DMS 273 treated with DMSO at 0.1 percent for 48 hours (cell line): ENCODE results near the gene JMJD6.
"Not testable (repeated sequence)": the region's sequence is repeated elsewhere in the genome, so short reads cannot be mapped to it uniquely, and the experiment has no call there.

ENCODE experiments used
- DNase-seq: peaks from one replicate; lab custom pipeline; 2025; lab: John Stamatoyannopoulos, UW

JMJD6 gene

DNA sequence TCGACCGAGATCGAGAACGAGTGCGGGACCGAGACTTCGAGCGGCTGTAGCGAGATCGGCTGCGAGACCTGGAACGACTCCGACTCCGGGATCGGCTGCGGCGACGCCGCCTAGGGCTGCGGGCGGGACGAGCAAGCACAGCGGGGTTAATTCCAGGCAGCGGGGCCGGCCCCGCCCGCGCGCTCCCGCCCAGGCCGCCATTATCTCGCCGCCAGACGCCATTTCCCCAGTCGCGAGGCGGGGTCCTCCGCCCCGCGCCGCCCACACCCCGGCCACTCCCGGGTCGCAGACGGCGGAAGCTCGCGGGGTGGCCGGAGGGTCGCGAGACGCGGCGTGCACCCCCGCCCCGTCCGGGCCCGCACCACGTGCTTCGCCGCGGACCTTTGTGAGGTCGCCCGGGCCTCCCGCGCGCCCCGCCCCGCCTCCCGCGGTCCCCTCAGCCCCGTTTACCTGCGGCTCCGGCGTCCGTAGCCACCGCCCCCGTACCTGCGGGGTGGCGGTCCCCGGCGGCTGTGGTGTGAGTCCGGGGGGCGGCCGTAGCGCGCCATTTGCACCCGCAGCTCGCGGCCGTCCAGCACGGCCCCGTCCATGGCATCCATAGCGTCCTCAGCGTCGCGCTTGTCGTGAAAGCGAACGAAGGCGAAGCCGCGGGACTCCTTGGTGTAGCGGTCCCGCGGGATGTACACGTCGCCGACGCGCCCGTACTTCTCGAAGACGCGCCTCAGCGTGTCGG, 10.1 kb upstream of the JMJD6 start:
- DNase-seq = no peak

DNA sequence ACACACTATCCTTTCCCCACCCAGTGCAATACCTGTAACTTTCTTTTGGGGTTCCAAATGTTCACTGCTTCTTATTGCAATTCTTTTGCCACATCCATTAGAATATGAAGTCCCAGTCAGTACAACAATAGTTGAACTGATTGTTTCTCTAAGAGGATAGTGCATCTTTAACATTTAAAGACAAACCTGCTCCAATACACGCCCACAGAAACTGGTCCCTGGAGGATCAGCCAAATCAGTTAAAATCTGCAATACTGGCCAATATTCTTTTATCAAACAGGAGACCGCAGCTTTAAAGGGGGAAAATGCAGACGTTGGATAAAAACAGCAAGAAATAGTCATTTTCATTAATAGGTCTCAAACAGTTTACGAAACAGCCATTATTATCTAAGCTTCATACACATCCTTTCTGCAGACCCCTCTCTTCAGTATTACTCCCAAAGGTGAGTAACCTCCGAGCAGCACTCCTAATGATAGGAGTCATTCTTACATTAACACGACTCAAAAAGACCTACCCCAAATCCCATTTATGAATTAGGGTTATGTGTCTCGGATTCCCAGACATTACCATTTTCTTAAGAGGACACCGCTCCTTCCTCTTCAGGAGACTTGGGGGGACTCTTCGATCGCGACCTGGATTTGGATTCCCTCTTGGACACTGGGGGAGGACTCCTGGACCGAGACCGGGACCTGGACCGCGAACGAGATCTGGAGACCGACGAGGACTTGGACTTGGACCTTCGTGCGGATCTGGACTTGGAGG, 9.4 kb upstream of the JMJD6 start:
- DNase-seq = no peak

DNA sequence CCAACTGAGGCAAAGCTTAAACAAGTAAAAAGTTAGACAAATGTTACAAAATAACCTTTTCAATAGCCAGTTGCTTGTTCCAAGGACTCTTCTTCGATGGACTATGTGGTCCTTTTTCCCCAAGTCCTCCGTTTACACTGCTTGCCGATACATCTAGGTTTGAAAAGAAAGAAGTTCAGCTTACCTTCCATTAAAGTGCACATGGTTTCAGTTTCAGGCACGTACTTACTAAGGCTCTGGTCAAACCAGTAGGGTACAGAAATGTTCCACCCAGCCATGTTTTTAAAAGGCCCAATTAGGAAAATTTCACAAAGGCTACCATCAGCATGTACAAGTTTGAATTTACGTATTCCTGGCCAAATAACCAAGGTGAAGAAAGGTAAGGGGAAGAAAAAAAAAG, 8.6 kb upstream of the JMJD6 start:
- DNase-seq = no peak

DNA sequence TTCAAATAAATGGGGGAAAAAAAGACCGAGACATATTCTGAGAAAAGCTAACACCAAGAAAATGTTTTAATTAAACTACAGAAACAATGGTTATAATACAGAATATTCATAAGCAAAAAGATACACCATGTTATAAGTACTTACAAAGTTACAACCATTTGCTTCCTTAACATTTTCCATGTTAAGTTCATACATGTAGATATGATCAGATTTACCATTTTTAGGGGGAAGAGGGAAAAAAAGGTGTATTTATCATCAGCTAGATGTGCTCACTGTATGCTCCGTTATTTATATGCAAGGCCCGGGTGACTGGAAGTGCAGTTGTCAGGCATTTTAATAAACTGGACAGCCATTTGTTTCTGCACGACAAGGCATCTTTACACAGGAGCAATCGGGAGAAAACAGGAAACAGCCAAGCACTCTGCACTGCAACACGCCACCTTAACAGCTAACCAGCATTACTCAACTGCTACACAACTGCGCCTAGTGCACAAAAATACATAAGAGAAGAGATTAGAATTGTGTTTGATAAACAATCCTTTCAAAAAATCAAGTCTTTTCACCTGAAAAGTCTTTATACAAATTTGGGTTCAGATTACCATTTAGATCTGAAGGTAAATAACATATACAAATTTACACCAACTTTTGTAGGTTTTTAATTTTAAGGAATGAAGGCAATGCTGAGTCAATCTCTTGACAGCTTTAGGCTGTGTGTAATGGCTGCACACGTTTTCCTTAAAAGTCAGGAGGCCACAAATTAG, 7.9 kb upstream of the JMJD6 start:
- DNase-seq = no peak

DNA sequence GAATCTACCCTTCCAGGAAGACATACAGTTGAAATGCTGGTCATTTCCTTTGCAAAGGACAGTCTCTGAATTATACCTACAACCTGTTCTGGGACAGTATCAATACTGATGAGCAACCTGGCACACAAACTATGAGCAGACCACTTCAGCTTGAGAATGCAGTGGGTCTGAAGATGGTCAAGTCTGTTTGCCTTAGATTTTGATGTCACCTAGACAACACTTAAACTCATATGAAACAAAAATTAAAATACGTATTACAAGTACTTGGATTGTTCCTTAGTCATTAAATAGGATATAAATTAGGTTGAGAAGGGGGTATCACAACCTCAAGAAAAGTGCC, 7.2 kb upstream of the JMJD6 start:
- DNase-seq = no peak

DNA sequence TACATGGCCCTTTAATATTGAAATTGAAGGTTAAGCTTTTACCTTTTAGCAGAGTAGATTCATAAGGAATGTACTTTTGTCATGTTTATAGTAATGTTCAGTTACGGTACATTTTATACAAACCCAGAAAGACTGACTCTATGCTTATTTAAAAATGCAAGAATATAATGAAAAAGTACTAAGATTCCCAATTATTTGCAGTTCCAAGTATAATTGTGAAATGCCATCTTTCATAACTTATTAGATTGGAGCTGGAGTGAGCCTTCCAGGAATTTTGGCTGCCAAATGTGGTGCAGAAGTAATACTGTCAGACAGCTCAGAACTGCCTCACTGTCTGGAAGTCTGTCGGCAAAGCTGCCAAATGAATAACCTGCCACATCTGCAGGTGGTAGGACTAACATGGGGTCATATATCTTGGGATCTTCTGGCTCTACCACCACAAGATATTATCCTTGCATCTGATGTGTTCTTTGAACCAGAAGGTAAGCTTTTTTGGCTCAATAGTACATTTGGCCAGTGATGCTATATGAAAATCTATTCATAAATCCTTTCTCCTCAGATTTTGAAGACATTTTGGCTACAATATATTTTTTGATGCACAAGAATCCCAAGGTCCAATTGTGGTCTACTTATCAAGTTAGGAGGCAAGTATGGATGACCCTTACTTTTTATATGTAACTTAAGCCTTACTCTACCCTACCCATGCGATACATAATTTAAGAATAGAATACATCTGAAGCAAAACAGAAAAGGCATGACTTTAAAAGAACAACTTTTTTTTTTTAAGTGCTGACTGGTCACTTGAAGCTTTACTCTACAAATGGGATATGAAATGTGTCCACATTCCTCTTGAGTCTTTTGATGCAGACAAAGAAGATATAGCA, 6.6 kb upstream of the JMJD6 start:
- peak; percentile 30 for DNase-seq

DNA sequence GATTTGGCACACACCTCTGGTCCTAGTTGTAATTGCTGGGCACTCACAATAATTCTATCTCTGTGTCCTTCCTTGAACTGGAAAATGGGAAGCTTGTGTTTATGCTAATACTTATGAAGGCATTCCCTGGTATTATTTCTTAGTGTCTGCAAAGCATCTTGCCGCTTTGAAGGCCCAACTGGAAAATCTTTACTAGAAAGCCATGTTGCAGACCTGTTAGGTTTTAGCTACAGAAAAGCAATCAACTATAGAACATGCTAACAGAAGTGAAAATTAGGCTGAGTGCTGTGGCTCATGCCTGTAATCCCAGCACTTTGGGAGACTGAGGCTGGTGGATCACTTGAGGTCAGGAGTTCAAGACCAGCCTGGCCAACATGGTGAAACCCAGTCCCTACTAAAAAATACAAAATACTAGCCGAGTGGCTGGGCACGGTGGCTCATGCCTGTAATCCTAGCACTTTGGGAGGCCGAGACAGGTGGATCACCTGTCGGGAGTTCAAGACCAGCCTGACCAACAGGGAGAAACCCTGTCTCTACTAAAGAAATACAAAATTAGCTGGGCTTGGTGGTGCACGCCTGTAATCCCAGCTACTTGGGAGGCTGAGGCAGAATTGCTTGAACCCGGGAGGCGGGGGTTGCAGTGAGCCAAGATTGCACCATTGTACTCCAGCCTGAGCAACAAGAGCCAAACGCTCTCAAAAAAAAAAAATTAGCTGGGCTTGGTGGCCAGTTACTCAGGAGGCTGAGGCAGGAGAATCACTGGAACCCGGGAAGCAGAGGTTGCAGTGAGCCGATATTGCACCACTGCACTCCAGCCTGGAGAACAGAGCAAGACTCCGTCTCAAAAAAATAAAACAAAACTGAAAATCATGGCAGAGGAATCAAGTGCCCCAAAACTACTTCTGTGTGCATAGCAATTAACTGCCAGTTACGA, 5.7 kb upstream of the JMJD6 start:
- DNase-seq = not testable (repeated sequence)

DNA sequence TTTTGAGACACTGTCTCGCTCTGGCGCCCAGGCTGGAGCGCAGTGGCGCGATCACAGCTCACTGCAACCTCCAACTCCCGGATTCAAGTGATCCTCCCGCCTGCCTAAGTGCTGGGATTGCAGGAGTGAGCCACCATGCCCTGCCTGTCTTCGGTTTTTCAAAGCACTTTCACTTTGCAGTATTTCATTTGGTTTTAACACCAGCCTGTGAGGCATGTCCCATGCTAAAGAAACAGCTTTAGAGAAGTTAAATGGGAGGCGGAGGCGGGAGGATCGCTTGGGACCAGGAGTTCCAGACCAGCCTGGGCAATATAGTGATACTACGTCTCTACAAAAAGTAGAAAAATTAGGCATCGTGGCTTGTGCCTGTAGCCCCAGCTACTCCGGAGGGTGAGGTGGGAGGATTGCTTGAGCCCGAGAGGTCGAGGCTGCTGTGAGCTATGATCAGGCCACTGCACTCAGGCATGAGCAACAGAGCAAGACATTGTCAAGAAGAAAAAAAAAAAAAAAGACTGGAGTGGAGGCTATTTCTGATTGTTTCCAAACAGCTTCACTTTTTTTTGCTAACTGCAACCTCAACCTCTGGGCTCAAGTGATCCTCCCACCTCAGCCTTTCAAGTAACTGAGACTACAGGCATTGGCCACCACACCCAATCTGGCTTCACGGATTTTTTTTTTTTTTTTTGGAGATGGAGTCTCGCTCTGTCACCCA, 1.5 kb upstream of the JMJD6 start:
- DNase-seq = no peak

DNA sequence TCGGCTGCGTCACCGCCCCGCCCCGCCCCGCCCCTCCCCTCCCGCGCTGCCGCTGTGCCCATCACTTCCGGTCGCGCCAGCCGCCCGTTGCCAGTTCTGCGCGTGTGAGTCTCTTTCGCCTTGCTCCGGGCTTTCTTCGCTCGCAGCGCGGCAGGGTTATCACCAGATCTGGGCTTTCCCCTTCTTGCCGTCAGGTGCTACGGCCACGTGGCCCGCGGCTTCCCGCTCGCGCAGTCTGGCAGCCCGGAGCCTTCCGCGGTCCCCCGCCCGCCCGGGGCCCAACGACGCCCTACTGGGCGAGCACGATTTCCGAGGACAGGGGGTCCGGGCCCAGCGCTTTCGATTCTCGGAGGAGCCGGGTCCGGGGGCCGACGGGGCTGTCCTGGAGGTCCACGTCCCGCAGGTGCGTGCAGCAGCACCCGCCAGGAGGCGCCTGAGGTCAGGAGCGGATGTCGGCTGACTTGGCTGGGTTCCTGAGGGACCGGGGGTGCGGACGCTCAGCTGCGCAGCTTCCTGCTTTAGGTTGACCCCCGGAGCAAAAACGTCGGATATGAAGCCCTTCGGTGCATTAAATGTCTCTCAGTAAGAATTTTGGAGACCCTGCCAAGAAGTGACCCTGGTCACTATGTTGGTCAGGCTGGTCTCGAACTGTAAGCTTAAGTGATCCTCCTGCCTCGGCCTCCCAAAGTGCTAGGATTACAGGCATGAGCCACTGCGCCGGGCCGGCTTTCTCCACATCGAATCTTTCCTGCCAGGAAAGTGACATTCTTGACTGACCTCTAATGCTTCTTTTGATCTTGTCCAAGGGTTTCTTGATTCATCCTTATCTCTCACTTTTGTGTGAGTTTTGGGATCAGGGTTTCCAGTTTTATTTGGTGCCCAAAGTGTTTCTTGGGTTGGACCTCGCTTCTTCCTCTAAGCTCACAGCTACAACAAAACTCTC, 641 bp upstream of the JMJD6 start, which contains the start of gene METTL23:
Gene METTL23 (plus strand): TSS at position 64 of the 943 bp plus-strand sequence. CDS start 2,872 bp downstream, outside the sequence.
- DNase-seq = no peak

DNA sequence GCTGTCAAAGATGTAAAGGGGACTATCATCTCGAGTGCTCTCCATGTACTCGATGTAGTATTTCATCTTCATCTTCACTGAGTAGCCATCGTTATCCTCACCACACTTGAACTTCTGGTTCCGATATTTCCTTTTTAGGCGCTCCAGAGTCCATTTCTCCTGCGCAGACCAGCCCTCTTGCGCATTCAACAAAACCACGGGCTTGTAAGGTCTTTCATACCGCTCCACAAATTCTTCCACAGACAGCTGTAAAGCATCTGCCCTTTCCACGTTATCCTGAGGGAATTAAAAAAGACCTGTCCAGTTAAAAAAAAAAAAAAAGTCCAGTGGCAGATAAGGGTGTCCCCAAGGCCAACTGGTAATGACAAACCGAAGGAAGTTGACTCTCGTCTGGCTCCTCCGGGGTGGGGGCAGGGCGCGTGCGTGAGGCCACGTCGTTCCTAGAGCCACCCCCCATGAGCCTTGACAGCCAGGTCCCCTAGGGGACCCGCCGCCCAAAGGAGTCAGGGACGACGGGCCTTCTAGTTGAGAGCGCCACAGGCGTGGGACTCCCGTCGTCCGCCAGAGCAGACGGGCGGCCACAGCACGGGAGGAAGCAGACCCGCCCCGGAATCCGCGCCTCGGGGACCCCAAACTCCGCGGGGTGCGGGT, 701 bp downstream of the JMJD6 start:
- DNase-seq = no peak

DNA sequence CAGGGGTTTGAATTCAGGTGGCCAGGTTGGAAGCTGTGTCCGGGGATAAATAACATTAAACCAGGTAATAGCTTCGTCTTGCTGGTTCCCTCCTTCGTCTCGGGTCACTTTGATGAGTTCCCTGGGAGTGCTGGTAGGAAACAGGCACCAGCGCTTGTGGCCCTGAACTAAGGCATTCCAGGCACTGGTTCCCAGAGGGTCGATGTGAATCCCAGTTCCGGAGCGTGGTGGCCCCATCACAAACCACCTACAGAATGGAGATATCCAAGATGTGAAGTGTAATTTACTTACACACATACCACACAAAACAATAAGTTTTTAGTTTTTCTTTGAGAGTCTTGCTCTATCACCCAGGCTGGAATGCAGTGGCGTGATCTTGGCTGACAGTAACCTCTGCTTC, 2.6 kb downstream of the JMJD6 start:
- no peak for DNase-seq

DNA sequence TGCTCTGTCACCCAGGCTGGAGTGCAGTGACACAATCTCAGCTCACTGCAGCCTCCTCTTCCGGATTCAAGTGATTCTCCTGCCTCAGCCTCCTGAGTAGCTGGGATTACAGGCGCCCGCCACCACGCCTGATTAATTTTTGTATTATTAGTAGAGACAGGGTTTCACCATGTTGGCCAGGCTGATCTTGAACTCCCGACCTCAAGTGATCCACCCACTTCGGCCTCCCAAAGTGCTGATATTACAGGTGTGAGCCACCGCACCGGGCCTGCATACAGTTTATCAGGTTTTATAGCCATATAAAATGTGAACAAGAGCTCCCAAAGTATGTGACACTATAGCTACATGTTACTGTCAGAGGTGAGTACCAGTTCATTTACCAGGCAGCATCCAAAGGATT, 3.4 kb downstream of the JMJD6 start:
- DNase-seq = not testable (repeated sequence)

DNA sequence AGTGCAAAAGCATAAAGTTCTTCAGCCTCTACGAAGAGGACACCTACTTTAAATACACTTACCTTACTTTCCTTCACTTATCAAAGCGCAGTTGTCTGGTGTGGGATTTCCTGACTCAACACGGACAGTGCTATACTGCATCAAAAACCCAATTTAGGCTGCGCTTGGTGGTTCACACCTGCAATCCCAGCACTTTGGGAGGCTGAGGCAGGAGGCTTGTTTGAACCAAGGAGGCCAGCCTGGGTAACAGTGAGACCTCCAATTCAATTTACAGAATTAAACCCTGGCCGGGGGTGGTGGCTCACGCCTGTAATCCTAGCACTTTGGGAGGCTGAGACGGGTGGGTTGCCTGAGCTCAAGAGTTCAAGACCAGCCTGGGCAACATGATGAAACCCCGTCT, 4.1 kb downstream of the JMJD6 start:
- no peak for DNase-seq

DNA sequence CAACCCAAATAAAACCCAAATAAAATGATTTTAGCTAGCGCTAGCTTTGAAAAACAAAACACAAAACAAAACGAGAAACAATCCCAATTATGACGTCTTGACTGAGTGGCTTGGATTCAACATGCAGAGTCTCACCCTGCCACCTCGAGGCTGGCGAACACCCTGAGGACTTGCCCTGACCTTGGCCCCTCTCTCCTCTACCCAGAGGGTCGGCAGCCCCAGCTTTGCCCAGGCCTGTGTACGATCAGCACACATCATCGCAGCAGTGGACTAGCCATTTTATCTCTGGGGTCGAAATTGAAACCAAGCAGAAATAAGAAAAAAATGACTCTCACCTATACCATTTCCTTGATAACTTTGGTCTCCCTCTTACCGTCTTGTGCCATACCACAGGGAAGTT, 4.9 kb downstream of the JMJD6 start:
- DNase-seq = no peak

DNA sequence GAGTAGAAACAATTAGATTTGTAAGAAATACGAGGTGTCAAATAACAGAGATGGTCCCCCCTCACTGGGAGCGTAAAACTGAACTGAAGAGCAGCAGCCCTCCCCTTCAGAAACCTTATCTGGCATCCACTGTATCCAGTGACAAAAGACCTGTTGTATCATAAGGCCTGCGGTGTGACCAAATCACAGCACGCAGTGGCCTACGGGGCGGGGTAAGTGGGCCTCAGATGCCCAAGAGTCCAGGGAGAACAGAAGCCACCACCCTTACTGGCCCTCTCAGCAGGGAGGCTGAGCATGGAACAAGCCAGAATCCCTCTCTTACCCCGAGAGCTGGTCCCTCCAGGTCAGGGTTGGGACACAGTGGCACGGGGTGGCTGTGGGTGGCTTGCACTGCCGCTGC, 5.5 kb downstream of the JMJD6 start:
- DNase-seq = no peak

DNA sequence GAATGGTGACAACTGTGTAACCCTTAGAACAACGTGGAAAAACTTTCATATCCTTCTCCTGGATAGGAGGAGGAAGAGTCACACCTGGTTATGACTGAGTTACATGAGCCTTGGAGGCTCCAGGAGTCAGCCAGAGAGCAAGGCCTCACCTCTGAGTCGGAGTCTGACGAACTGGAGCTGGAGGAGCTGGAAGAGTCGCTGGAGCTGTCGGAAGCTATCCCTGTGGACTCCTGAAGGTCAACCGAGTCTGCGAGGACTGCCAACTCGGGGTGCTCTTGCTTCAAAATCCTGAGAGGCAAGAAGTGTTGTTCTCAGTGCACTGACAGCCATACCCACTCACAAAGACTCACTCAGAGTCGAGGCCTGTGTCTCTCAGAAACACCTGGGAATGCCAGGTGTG, 6.2 kb downstream of the JMJD6 start:
- DNase-seq = no peak

DNA sequence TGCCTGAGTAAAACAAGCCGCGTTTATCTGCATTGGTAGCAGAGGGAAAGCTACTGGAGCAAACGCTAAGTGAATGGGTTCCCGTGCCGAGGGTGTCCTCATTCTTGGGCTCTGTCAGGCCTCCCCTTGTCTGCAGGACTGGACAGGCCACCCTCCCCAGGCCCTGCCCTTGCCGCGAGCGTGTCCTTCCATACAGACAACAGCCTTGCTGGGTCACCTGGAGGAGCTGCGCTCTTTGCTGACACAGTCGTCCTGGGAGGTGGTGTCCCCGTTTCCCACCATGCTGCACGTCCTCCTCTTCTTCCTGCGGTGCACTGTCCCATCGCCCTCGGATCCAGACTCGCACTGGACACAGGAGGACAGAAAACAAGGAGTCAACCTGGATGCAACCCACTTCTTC, 7.9 kb downstream of the JMJD6 start:
- DNase-seq = no peak

DNA sequence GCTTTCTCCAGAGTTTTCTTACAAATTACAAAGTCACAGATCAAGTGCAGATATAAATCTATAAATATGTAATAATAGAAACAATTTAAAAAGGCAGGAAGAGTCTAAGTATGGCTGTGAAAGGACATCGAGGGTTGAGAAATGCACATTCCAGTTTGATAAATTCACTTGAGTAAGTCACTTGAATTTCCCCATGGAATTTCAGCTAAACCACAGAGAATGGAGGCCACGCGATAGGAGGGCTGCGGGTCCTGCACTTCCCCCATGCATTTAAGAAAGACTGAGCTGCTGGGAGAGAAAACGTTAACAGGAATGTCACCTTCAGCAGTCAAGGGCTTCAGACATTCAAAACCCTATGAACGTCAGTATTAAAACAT, 9.6 kb downstream of the JMJD6 start:
- no peak for DNase-seq
